SW480 (cell line): ENCODE data around the gene PDZK1IP1.
"Not testable (repeated sequence)": the region's sequence is repeated elsewhere in the genome, so short reads cannot be mapped to it uniquely, and the experiment has no call there.

ENCODE experiments used
- DNase-seq: peaks from one replicate; pipeline ENCODE4 v3.0.0-alpha.2; 2016; ENCODE audit warnings: low spot score

PDZK1IP1 gene

GRCh38 chr1:47196622-47197021 is 6.8 kb upstream of the PDZK1IP1 start:
- DNase-seq: no peak

- DNase-seq: not testable (repeated sequence)
Observed at GRCh38 chr1:47195981-47196380, 6.1 kb upstream of the PDZK1IP1 start.

GRCh38 chr1:47194311-47194710 is 4.5 kb upstream of the PDZK1IP1 start:
- no peak for DNase-seq

GRCh38 chr1:47193496-47193895 is 3.7 kb upstream of the PDZK1IP1 start:
- DNase-seq: not testable (repeated sequence)

GRCh38 chr1:47192458-47193384 is 2.9 kb upstream of the PDZK1IP1 start:
- peak; percentile 45 for DNase-seq

GRCh38 chr1:47191940-47192457 is 2.2 kb upstream of the PDZK1IP1 start:
- no peak for DNase-seq

- no peak for DNase-seq
Observed at GRCh38 chr1:47190857-47191256, 1.0 kb upstream of the PDZK1IP1 start.

- DNase-seq: no peak
Observed at GRCh38 chr1:47190509-47190855, 646 bp upstream of the PDZK1IP1 start.

- DNase-seq: no peak
Observed at GRCh38 chr1:47188791-47189785, 748 bp downstream of the PDZK1IP1 start.

- DNase-seq: no peak
Observed at GRCh38 chr1:47187926-47188250, 1.9 kb downstream of the PDZK1IP1 start.

- DNase-seq: no peak
Observed at GRCh38 chr1:47187231-47187925, 2.5 kb downstream of the PDZK1IP1 start.

- DNase-seq: no peak
Observed at GRCh38 chr1:47186267-47187185, 3.3 kb downstream of the PDZK1IP1 start.

GRCh38 chr1:47184822-47185677 is 4.8 kb downstream of the PDZK1IP1 start:
- no peak for DNase-seq

- DNase-seq: no peak
Observed at GRCh38 chr1:47184090-47184821, 5.6 kb downstream of the PDZK1IP1 start.

- DNase-seq: no peak
Observed at GRCh38 chr1:47183308-47184089, 6.3 kb downstream of the PDZK1IP1 start.

- no peak for DNase-seq
Observed at GRCh38 chr1:47182676-47183235, 7.1 kb downstream of the PDZK1IP1 start.

- no peak for DNase-seq
Observed at GRCh38 chr1:47181955-47182675, 7.7 kb downstream of the PDZK1IP1 start.
